ENCODE data around the gene ANXA2. TPM values are rescaled to one million over a fixed set of nuclear protein-coding genes. Genes with fewer than 3 reads are reported as not detected.
"Not testable (repeated sequence)": the region's sequence is repeated elsewhere in the genome, so short reads cannot be mapped to it uniquely, and the experiment has no call there.

Gene ANXA2
- total RNA-seq, 1 donor from 2014 or later = 2,122 TPM

- ATAC-seq = peak; percentile 97
These were observed 10.7 kb upstream of the ANXA2 start for GRCh38 chr15:60408463-60408981.

GRCh38 chr15:60407415-60407805 lies 9.6 kb upstream of the ANXA2 start:
- ATAC-seq = peak; percentile 62

GRCh38 chr15:60406513-60407414 lies 9.0 kb upstream of the ANXA2 start:
- ATAC-seq = no peak

GRCh38 chr15:60405399-60405798 lies 7.6 kb upstream of the ANXA2 start:
- no peak for ATAC-seq

- not testable (repeated sequence) for ATAC-seq
These were observed 6.6 kb upstream of the ANXA2 start for GRCh38 chr15:60404351-60404750.

- no peak for ATAC-seq
These were observed 3.2 kb upstream of the ANXA2 start for GRCh38 chr15:60400944-60401343.

- no peak for ATAC-seq
These were observed 2.1 kb upstream of the ANXA2 start for GRCh38 chr15:60399931-60400330.

GRCh38 chr15:60399246-60399915 lies 1.6 kb upstream of the ANXA2 start:
- ATAC-seq = no peak

- ATAC-seq = peak; percentile 44
These were observed 621 bp downstream of the ANXA2 start for GRCh38 chr15:60396958-60397771.

- no peak for ATAC-seq
These were observed 1.2 kb downstream of the ANXA2 start for GRCh38 chr15:60396560-60396957.

GRCh38 chr15:60396100-60396499 lies 1.7 kb downstream of the ANXA2 start:
- ATAC-seq = no peak

- no peak for ATAC-seq
These were observed 2.3 kb downstream of the ANXA2 start for GRCh38 chr15:60395276-60396011.

- ATAC-seq = no peak
These were observed 3.1 kb downstream of the ANXA2 start for GRCh38 chr15:60394689-60395097.

- ATAC-seq = peak; percentile 52
These were observed 4.6 kb downstream of the ANXA2 start for GRCh38 chr15:60392986-60393790.

GRCh38 chr15:60392601-60392985 lies 5.2 kb downstream of the ANXA2 start:
- ATAC-seq = peak; percentile 27

GRCh38 chr15:60391722-60392315 lies 6.0 kb downstream of the ANXA2 start:
- ATAC-seq = no peak

GRCh38 chr15:60390871-60391501 lies 6.8 kb downstream of the ANXA2 start:
- peak; percentile 69 for ATAC-seq

- ATAC-seq = no peak
These were observed 7.6 kb downstream of the ANXA2 start for GRCh38 chr15:60390231-60390630.

GRCh38 chr15:60389261-60390077 lies 8.3 kb downstream of the ANXA2 start:
- ATAC-seq = no peak

All from esophagus mucosa (tissue), 1 donor.